NCI-H774 (cell line): ENCODE measurements around the gene PNKP.
"Not testable (repeated sequence)": the region's sequence is repeated elsewhere in the genome, so short reads cannot be mapped to it uniquely, and the experiment has no call there.

Experiments
- DNase-seq: peaks from one replicate; lab custom pipeline; 2025; lab: John Stamatoyannopoulos, UW

PNKP gene

GRCh38 chr19:49823472-49823871 is 43.9 kb downstream of the PNKP start:
- peak; percentile 86 for DNase-seq

- peak; percentile 58 for DNase-seq
These were observed 47.3 kb downstream of the PNKP start for GRCh38 chr19:49820125-49820524.

- not testable (repeated sequence) for DNase-seq
These were observed 47.8 kb downstream of the PNKP start for GRCh38 chr19:49819452-49820115.

GRCh38 chr19:49818649-49819370 is 48.6 kb downstream of the PNKP start:
- DNase-seq, result no peak

- peak; percentile 84 for DNase-seq
These were observed 49.3 kb downstream of the PNKP start, which contains the start of gene MED25 for GRCh38 chr19:49817964-49818648. Gene MED25 (plus strand): TSS chr19:49818289. CDS start chr19:49818342, 53 bp downstream.

- no peak for DNase-seq
These were observed 50.8 kb downstream of the PNKP start for GRCh38 chr19:49816590-49816989.

GRCh38 chr19:49814010-49814409 is 53.4 kb downstream of the PNKP start:
- DNase-seq, result no peak

- DNase-seq, result peak; percentile 97
These were observed 54.1 kb downstream of the PNKP start, which contains the start of gene FUZ for GRCh38 chr19:49812997-49813861. Gene FUZ (minus strand): TSS chr19:49813292. CDS start chr19:49813106, 186 bp downstream.

GRCh38 chr19:49812452-49812996 is 54.9 kb downstream of the PNKP start:
- no peak for DNase-seq

- no peak for DNase-seq
These were observed 56.0 kb downstream of the PNKP start for GRCh38 chr19:49811328-49811727.
